Right lobe of liver (tissue), 6 donors: ENCODE results near the gene CDKAL1. TPM values are rescaled to one million over a fixed set of nuclear protein-coding genes. Genes with fewer than 3 reads are reported as not detected.
A peak's percentile ranks its signal among the peaks of the same experiment; 100 is the strongest.
"Not testable (repeated sequence)": the region's sequence is repeated elsewhere in the genome, so short reads cannot be mapped to it uniquely, and the experiment has no call there.

Experiments used
- ATAC-seq, 4 donors: fragments of 200-7000 bp; cut with Tn5 transposase; one replicate each; pipeline ENCODE4 v1.9.1; 2020; ENCODE audit warnings: mild to moderate bottlenecking in 4 of 4, moderate library complexity in 4 of 4
- DNase-seq, 3 donors: peaks; one replicate each; pipeline ENCODE4 v3.0.0-alpha.2; 2020
- H3K27ac ChIP-seq, 3 donors: fragments of 200-600 bp; one replicate each; pipeline ENCODE4 v1.8.0; 2022
- H3K27me3 ChIP-seq, 2 donors: fragments of 200-600 bp; one replicate each; pipeline ENCODE4 v1.8.0; 2022
- H3K36me3 ChIP-seq, 4 donors: fragments of 200-600 bp; sonication (generic) in 1 of 4; one replicate each; pipeline versions ENCODE4 v1.5.1 to v1.8.0; 2017 to 2022; ENCODE audit warnings: control low read depth in 1 of 4
- H3K4me1 ChIP-seq, 4 donors: fragments of 200-600 bp; sonication (generic) in 1 of 4; one replicate each; pipeline versions ENCODE4 v1.5.1 to v1.8.0; 2017 to 2022; ENCODE audit warnings: control low read depth in 1 of 4
- H3K4me3 ChIP-seq, 3 donors: fragments of 200-600 bp; one replicate each; pipeline ENCODE4 v1.8.0; 2022
- H3K9me3 ChIP-seq, 4 donors: fragments of 200-600 bp; sonication (generic) in 1 of 4; one replicate each; pipeline versions ENCODE4 v1.5.1 to v1.8.0; 2017 to 2022; ENCODE audit warnings: control low read depth in 1 of 4
- POLR2A ChIP-seq: fragments of 450-650 bp; IDR thresholded peaks from one replicate; pipeline ENCODE4 v1.6.1; 2017; ENCODE audit warnings: antibody characterized with exemption, mild to moderate bottlenecking
- WGBS: methylation state at CpG from one replicate; pipeline ENCODE4 v1.1.6; 2018; ENCODE audit warnings: low coverage, low lambda C conversion rate; ENCODE audit not compliant: insufficient coverage; ENCODE audit errors: missing lambda C conversion rate; 5-methylcytosine and 5-hydroxymethylcytosine counted together
- intact Hi-C, 2 donors: fragments of 100-400 bp; cut with DNase I; formaldehyde crosslinking; loops; one replicate each; pipeline versions ENCODE4 v1.11.2 to v1.14.1; 2022
- total RNA-seq, 6 experiments: library from RNA; depleted of rRNA in 2 of 6; stranded (reverse); fragments of >200 nt in 2 of 6; fragmentation: NEBNext Ultra II Directional in 3 of 6; extraction: Animal tissue kit (Norgen Biotek cat#: 25700) in 3 of 6; gene quantifications; one replicate each; pipeline versions ENCODE4 v1.1.0 to v1.2.4, GENCODE V29; 2016 to 2023
- TF ChIP-seq, protein P1 (sequence below), 4 donors: fragments of 200-600 bp in 3 of 4; fragments of 450-650 bp in 1 of 4; IDR thresholded peaks; one replicate each; pipeline versions ENCODE4 v1.5.1 to v1.8.0; 2016 to 2022; ENCODE audit warnings: antibody characterized with exemption in 4 of 4, mild to moderate bottlenecking in 2 of 4
- donor health status: DM: no; HTN: yes; CAD: no.
- donor health status: DM: no; HTN: no; CAD: no.
- donor health status: DM: no; HTN: no; CAD: no.
- donor health status: DM: no; HTN: yes; CAD: no.
- donor health status: DM: no; HTN: yes; CAD: no.

Gene CDKAL1
- total RNA-seq, 6 experiments from 2014 or later = 4.5 to 7.0 (median 6.2) TPM

DNA sequence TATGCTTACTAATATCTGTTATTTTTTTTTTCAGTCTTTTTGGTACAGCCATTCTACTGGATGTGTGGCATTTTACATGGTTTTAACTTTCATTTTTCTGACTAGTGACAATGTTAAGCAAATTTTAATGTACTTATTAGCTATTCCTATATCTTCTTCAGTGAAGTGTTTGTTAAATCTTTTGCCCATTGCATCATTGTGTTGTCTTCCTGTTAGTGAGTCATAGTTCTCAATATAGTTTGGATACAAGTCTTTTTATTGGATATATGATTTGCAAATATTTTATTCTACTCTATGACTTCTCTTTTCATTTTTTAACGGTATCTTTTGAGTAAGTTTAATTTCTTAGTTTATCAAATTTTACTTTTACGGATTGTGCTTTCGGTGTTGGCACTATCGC, 519.4 kb downstream of the CDKAL1 start:
- Histone ChIP-seq H3K4me3 (no peak overlapping the region), H3K27me3 (no peaks in the 10 kb centered on the region), H3K27ac (no peak overlapping the region), H3K9me3 (no peaks in the 10 kb centered on the region), H3K4me1 (no peaks in the 10 kb centered on the region), H3K36me3 (no peaks in the 10 kb centered on the region)
- intact Hi-C loops = no loop called here
- DNase-seq (no peak), ATAC-seq (no peak)
- WGBS = 85% methylated on average over 4 of the region's 4 CpGs
- TF ChIP-seq, protein P1, sequence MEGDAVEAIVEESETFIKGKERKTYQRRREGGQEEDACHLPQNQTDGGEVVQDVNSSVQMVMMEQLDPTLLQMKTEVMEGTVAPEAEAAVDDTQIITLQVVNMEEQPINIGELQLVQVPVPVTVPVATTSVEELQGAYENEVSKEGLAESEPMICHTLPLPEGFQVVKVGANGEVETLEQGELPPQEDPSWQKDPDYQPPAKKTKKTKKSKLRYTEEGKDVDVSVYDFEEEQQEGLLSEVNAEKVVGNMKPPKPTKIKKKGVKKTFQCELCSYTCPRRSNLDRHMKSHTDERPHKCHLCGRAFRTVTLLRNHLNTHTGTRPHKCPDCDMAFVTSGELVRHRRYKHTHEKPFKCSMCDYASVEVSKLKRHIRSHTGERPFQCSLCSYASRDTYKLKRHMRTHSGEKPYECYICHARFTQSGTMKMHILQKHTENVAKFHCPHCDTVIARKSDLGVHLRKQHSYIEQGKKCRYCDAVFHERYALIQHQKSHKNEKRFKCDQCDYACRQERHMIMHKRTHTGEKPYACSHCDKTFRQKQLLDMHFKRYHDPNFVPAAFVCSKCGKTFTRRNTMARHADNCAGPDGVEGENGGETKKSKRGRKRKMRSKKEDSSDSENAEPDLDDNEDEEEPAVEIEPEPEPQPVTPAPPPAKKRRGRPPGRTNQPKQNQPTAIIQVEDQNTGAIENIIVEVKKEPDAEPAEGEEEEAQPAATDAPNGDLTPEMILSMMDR (IDR thresholded peaks at IDR 0.05) = no peak
- TF ChIP-seq POLR2A = no peak

DNA sequence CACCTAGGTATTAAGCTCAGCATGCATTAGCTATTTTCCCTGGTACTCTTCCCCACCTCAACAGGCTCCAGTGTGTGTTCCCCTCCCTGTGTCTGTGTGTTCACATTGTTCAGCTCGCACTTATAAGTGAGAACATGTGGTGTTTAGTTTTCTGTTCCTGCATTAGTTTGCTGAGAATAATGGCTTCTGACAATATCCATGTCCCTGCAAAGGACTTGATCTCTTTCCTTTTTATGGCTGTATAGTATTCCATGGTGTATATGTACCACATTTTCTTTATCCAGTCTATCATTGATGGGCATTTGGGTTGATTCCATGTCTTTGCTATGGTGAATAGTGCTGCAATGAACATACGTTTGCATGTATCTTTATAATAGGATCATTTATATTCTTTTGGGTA, 521.2 kb downstream of the CDKAL1 start:
- H3K4me1 ChIP-seq, ATAC-seq, H3K4me3 ChIP-seq, H3K27me3 ChIP-seq, H3K27ac ChIP-seq, DNase-seq, H3K36me3 ChIP-seq, H3K9me3 ChIP-seq, intact Hi-C loops: not testable (repeated sequence)
- 94% methylated on average over 2 of the region's 2 CpGs for WGBS

DNA sequence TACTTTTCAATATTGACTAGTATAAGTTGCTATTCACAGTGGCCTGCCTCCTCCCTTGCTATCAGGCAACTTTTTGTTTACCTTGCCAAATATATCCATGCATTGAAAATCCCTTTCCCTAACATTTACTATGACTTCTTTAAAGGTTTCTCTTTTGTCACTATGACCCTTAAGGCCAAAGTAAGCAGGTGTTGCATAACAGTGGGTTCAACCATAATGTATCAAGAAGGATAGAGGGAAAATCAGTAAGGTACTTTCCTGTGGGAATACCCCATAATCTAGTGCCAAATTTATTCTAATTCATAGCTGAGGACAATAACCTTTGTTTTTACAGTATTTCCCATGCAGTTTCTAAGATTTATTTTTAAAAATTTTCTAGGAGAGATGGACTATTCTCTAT, 527.6 kb downstream of the CDKAL1 start:
- intact Hi-C loops = no loop called here
- Histone ChIP-seq H3K27me3 (no peaks in the 10 kb centered on the region), H3K27ac (no peak overlapping the region), H3K4me1 (peaks cover 0 to 9% (median 0%) of the 10 kb centered on the region in 4 donors), H3K36me3 (no peaks in the 10 kb centered on the region), H3K4me3 (no peak overlapping the region), H3K9me3 (no peaks in the 10 kb centered on the region)
- ATAC-seq (peak; percentile 38 to 89 (median 64)), DNase-seq (no peak)
- no peak for TF ChIP-seq POLR2A
- TF ChIP-seq, protein P1 (IDR thresholded peaks at IDR 0.05) = no peak

DNA sequence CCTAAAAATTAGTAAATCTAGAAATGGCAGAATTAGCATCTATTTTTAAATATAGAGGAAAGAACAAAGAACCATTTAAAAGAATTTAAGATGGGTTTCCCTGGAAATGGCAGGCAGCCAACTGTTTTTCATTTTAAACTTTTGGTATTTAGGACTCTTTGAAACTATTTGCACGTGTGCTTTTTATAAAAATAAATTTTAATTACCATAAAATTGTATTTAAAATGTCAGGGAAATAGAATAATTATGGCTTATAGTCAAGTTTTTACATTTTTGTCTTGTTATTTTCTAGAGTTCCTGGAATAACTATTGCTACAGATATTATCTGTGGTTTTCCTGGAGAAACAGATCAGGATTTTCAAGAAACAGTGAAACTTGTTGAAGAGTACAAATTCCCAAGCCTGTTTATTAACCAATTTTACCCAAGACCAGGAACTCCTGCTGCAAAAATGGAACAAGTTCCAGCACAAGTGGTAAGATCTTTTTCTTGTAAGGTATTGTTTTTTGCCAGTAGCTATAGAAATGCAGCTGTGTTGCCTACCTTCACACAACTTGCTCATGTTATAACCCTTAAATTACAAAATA, 530.6 kb downstream of the CDKAL1 start:
- DNase-seq (no peak), ATAC-seq (no peak)
- Histone ChIP-seq H3K9me3 (no peaks in the 10 kb centered on the region), H3K4me3 (no peak overlapping the region), H3K27ac (no peak overlapping the region), H3K36me3 (no peaks in the 10 kb centered on the region), H3K4me1 (peaks cover 0 to 9% (median 0%) of the 10 kb centered on the region in 4 donors), H3K27me3 (no peaks in the 10 kb centered on the region)
- TF ChIP-seq, protein P1 (IDR thresholded peaks at IDR 0.05) = no peak
- no peak for TF ChIP-seq POLR2A
- intact Hi-C loops = no loop called here
- WGBS = 39% methylated on average over 1 of the region's 1 CpG

DNA sequence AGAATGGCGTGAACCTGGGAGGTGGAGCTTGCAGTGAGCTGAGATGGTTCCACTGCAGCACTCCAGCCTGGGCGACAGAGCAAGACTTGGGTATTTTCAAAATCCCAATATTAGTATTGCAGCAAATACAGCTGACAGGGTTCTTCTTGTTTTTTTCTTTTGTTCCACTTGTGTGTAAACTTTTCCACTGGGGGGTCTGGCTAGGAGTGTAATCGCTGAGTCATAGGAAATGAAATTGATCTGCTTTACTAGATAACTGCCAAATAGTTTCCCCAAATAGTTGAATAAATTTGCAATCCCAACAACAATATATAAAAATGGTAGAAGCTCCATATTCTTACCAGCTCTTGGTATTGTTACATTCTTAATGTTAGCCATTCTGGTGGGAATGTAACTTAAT, 533.3 kb downstream of the CDKAL1 start:
- Histone ChIP-seq H3K36me3 (no peaks in the 10 kb centered on the region), H3K4me1 (no peaks in the 10 kb centered on the region), H3K9me3 (no peaks in the 10 kb centered on the region), H3K27ac (no peak overlapping the region), H3K4me3 (no peak overlapping the region), H3K27me3 (no peaks in the 10 kb centered on the region)
- intact Hi-C loops = no loop called here
- TF ChIP-seq POLR2A = no peak
- no peak for DNase-seq
- ATAC-seq = no peak
- 79% methylated on average over 3 of the region's 3 CpGs for WGBS

DNA sequence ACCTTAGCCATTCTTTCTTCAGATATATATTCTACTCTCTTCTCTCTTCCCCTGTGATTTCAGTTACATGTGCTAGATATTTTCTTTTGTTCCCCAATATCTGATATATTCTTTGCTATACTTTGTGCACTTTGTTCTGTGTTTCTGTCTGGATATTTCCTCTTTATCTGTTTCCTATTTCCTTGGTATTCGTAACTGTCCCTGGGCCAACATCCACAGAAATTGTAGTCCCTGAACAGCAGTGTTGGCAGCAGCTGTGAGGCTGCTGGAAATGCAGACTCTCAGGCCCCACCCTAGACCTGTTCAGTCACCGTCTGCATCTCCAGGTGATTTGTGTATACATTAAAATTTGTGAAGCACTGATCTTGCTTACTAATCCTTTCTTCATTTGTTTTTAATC, 536.4 kb downstream of the CDKAL1 start:
- intact Hi-C loops = no loop called here

More for the DNA sequence above, 536.4 kb downstream of the CDKAL1 start:
- DNase-seq (no peak), ATAC-seq (no peak)
- Histone ChIP-seq H3K4me1 (no peaks in the 10 kb centered on the region), H3K9me3 (no peaks in the 10 kb centered on the region), H3K4me3 (no peak overlapping the region), H3K27ac (no peak overlapping the region), H3K36me3 (no peaks in the 10 kb centered on the region), H3K27me3 (no peaks in the 10 kb centered on the region)
- no peak for TF ChIP-seq POLR2A
- TF ChIP-seq, protein P1 (IDR thresholded peaks at IDR 0.05) = no peak
- 29% methylated on average over 2 of the region's 2 CpGs for WGBS
